ENCODE results near the gene CDNF. TPM values are rescaled to one million over a fixed set of nuclear protein-coding genes. Genes with fewer than 3 reads are reported as not detected.

The CDNF gene
- total RNA-seq: 1.8 TPM in 2 replicates

DNA sequence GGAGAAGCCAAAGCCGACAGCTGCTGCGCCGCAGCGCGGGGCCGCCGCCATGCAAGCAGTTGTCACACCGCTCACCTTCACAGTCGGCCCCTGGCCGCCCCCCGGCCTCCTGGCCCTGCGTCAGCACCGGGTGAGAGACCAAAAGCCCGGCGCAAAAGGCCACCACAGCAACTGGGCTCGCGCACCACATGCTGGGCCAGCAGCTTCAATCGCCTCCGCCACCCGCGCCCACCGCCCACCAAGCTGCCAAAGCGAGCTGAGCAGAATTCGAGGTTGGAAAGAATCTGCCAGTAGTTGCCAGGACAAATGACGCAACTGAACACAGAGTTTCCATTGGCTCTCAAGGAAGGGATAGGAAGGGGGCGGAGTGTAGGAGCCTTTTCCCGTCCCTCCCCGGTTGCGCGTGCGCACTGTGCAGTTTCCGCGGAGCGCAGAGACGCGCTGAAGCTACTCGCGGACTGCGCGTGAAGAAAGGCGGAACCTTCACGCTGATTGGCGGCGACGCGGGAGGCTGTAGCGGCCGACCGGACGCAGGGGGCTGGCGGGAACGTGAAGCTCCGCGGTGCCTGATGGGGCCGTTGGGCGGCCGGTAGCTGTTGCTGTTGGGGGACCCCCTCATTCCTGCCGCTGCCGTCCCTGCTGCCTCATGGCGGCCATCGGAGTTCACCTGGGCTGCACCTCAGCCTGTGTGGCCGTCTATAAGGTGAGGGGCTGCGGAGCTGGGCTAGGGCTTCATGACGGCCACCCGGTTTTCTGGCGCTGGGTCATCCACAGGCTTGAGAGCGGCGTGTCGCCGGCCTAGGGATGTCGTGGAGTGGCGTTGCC is at the start of gene CDNF, which contains the start of the genes HSPA14 and MSANTD7:
CDNF (minus strand) TSS at position 281 of the 825 bp plus-strand sequence; CDS start at position 190, 91 bp downstream.
HSPA14 (plus strand) TSS at position 550 of the 825 bp plus-strand sequence; CDS start at position 647, 97 bp downstream.
MSANTD7 (plus strand) TSS at position 550 of the 825 bp plus-strand sequence. CDS start 3,979 bp downstream, outside the sequence.
- TF ChIP-seq, protein P1, sequence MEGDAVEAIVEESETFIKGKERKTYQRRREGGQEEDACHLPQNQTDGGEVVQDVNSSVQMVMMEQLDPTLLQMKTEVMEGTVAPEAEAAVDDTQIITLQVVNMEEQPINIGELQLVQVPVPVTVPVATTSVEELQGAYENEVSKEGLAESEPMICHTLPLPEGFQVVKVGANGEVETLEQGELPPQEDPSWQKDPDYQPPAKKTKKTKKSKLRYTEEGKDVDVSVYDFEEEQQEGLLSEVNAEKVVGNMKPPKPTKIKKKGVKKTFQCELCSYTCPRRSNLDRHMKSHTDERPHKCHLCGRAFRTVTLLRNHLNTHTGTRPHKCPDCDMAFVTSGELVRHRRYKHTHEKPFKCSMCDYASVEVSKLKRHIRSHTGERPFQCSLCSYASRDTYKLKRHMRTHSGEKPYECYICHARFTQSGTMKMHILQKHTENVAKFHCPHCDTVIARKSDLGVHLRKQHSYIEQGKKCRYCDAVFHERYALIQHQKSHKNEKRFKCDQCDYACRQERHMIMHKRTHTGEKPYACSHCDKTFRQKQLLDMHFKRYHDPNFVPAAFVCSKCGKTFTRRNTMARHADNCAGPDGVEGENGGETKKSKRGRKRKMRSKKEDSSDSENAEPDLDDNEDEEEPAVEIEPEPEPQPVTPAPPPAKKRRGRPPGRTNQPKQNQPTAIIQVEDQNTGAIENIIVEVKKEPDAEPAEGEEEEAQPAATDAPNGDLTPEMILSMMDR (IDR thresholded peaks at IDR 0.05; ENCODE audit: extremely low read depth, low read depth, low read length): no peak
- peaks cover 41% of the 10 kb centered on the region for H3K79me2 ChIP-seq (ENCODE audit: insufficient read depth, low read length)
- no peaks in the 10 kb centered on the region for H3K9me3 ChIP-seq (ENCODE audit: low read depth, low read length)
- H3K27ac ChIP-seq (ENCODE audit: low read depth, low read length): peak within 1 kb of the TSS; percentile 86
- peak within 1 kb of the TSS; percentile 97 for H3K4me3 ChIP-seq (ENCODE audit: insufficient read depth, low read length)
- peaks cover 30% of the 10 kb centered on the region for H3K36me3 ChIP-seq (ENCODE audit: insufficient read depth, low read length)
- peaks cover 4% of the 10 kb centered on the region for H4K20me1 ChIP-seq (ENCODE audit: insufficient read depth, low read length)
- no peaks in the 10 kb centered on the region for H3K27me3 ChIP-seq (ENCODE audit: insufficient read depth, low read length)
- peak within 1 kb of the TSS; percentile 98 for H2AFZ ChIP-seq (ENCODE audit: low read length)
- peak within 1 kb of the TSS; percentile 93 for H3K4me2 ChIP-seq (ENCODE audit: insufficient read depth, low read length)
- H3K4me1 ChIP-seq (ENCODE audit: insufficient read depth, low read length): peaks cover 12% of the 10 kb centered on the region
- peak; percentile 98 for DNase-seq (ENCODE audit: insufficient read length, low spot score, missing footprints)

DNA sequence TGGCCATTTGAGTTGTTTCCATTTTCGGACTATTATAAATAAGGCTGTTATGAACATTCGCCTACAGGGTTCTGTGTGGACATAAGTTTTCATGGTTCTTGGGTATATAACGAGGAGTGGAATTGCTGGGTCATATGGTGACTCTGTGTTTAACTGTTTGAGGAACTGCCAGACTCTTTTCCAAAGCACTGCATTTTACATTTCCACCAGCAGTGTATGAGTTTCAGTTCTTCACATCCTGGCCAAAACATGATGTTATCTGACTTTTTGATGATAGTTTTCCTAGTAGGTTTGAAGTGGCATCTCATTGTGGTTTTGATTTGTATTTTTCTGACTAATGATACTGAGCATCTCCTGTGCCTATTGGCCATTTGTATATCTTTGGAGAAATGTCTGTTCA is 46.2 kb upstream of the CDNF start:
- H3K36me3 ChIP-seq (ENCODE audit: insufficient read depth, low read length): peaks cover 6% of the 10 kb centered on the region
- H3K79me2 ChIP-seq (ENCODE audit: insufficient read depth, low read length): peaks cover 81% of the 10 kb centered on the region
- no peak overlapping the region for H3K27ac ChIP-seq (ENCODE audit: low read depth, low read length)
- TF ChIP-seq, protein P1 (IDR thresholded peaks at IDR 0.05; ENCODE audit: extremely low read depth, low read depth, low read length): no peak
- H4K20me1 ChIP-seq (ENCODE audit: insufficient read depth, low read length): no peaks in the 10 kb centered on the region
- no peaks in the 10 kb centered on the region for H3K27me3 ChIP-seq (ENCODE audit: insufficient read depth, low read length)
- H3K4me1 ChIP-seq (ENCODE audit: insufficient read depth, low read length): peaks cover 9% of the 10 kb centered on the region
- H3K4me2 ChIP-seq (ENCODE audit: insufficient read depth, low read length): no peak overlapping the region
- no peak overlapping the region for H3K4me3 ChIP-seq (ENCODE audit: insufficient read depth, low read length)
- no peak overlapping the region for H2AFZ ChIP-seq (ENCODE audit: low read length)
- no peaks in the 10 kb centered on the region for H3K9me3 ChIP-seq (ENCODE audit: low read depth, low read length)
- DNase-seq (ENCODE audit: insufficient read length, low spot score, missing footprints): no peak

DNA sequence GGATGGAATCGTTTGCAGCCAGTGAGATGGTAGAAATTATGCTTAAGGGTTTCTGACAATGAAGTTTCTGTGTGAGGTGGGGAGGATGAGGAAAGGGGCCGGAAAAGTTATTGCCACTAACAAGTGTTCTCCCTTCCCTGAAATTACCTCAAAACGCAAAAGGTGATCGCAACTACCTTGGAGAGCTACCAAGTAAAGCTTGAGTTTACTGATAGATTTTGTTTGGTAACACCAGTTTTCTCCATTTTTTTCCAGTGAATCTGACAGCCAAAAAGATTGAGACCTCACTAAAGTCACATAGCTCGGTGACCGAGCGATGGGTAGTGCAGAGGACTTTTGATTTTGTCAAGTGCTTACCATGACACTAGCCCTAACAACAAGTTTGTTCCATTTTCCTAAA is 42.4 kb upstream of the CDNF start:
- peaks cover 16% of the 10 kb centered on the region for H3K4me1 ChIP-seq (ENCODE audit: insufficient read depth, low read length)
- H3K9me3 ChIP-seq (ENCODE audit: low read depth, low read length): no peaks in the 10 kb centered on the region
- peak overlapping the region; percentile 84 for H3K4me2 ChIP-seq (ENCODE audit: insufficient read depth, low read length)
- peak overlapping the region; percentile 93 for H3K4me3 ChIP-seq (ENCODE audit: insufficient read depth, low read length)
- no peaks in the 10 kb centered on the region for H3K36me3 ChIP-seq (ENCODE audit: insufficient read depth, low read length)
- no peak overlapping the region for H3K27ac ChIP-seq (ENCODE audit: low read depth, low read length)
- no peaks in the 10 kb centered on the region for H3K27me3 ChIP-seq (ENCODE audit: insufficient read depth, low read length)
- peak; percentile 56 for DNase-seq (ENCODE audit: insufficient read length, low spot score, missing footprints)
- H4K20me1 ChIP-seq (ENCODE audit: insufficient read depth, low read length): no peaks in the 10 kb centered on the region
- peaks cover 75% of the 10 kb centered on the region for H3K79me2 ChIP-seq (ENCODE audit: insufficient read depth, low read length)
- H2AFZ ChIP-seq (ENCODE audit: low read length): peak overlapping the region; percentile 33
- TF ChIP-seq, protein P1 (IDR thresholded peaks at IDR 0.05; ENCODE audit: extremely low read depth, low read depth, low read length): no peak

DNA sequence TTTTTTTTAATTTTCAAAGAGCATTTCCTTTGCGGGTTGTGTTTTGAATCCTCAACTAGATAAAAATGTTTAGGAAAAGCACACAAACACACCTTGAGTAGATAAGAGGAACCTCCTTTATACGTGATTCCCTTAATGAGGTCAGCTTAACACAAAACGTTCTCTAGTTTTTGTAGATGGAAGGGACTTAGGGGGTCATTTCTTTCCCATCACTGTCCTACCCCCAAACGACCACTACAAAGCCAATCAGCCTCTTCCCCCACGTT is 42.0 kb upstream of the CDNF start:
- Histone ChIP-seq H3K27ac (ENCODE audit: low read depth, low read length) (no peak overlapping the region), H2AFZ (ENCODE audit: low read length) (peak overlapping the region; percentile 33), H3K36me3 (ENCODE audit: insufficient read depth, low read length) (no peaks in the 10 kb centered on the region)

More for the DNA sequence above, 42.0 kb upstream of the CDNF start:
- Histone ChIP-seq H3K4me2 (ENCODE audit: insufficient read depth, low read length) (peak overlapping the region; percentile 84), H3K4me3 (ENCODE audit: insufficient read depth, low read length) (peak overlapping the region; percentile 93), H4K20me1 (ENCODE audit: insufficient read depth, low read length) (no peaks in the 10 kb centered on the region), H3K79me2 (ENCODE audit: insufficient read depth, low read length) (peaks cover 72% of the 10 kb centered on the region), H3K27me3 (ENCODE audit: insufficient read depth, low read length) (no peaks in the 10 kb centered on the region), H3K4me1 (ENCODE audit: insufficient read depth, low read length) (peaks cover 16% of the 10 kb centered on the region), H3K9me3 (ENCODE audit: low read depth, low read length) (no peaks in the 10 kb centered on the region)
- TF ChIP-seq, protein P1 (IDR thresholded peaks at IDR 0.05; ENCODE audit: extremely low read depth, low read depth, low read length): no peak
- DNase-seq (ENCODE audit: insufficient read length, low spot score, missing footprints): peak; percentile 32
